CD14-positive monocyte (primary cell): ENCODE results near the gene POU2F2. TPM values are rescaled to one million over a fixed set of nuclear protein-coding genes. Genes with fewer than 3 reads are reported as not detected.

ENCODE experiments used
- DNase-seq, 3 donors: peaks; one replicate each; pipeline ENCODE4 v3.0.0-alpha.2; 2011 to 2022
- H2AFZ ChIP-seq: 2 replicates; pipeline ENCODE4 v1.6.0; 2012; ENCODE audit warnings: mild to moderate bottlenecking, low read depth, low read length, inconsistent platforms; ENCODE audit not compliant: insufficient read depth, poor library complexity, severe bottlenecking
- H3K27ac ChIP-seq, 2 donors: 1 replicate in 1 of 2; 2 replicates in 1 of 2; pipeline ENCODE4 v1.5.1; 2012 to 2013; ENCODE audit warnings: low read length in 2 of 2, control low read depth in 1 of 2, inconsistent platforms in 1 of 2, low read depth in 1 of 2, mild to moderate bottlenecking in 1 of 2
- H3K27me3 ChIP-seq, 2 donors: one replicate each; pipeline versions ENCODE4 v1.6.0 to v1.6.1; 2011 to 2013; ENCODE audit warnings: low read length in 2 of 2; ENCODE audit not compliant: control insufficient read depth in 2 of 2, insufficient read depth in 2 of 2
- H3K36me3 ChIP-seq, 2 donors: replicated peaks in 1 of 2; 1 replicate in 1 of 2; 2 replicates in 1 of 2; pipeline versions ENCODE4 v1.5.1 to v1.6.1; 2012 to 2013; ENCODE audit warnings: low read length in 2 of 2, control low read depth in 1 of 2, inconsistent platforms in 1 of 2, mild to moderate bottlenecking in 1 of 2; ENCODE audit not compliant: insufficient read depth in 2 of 2, control insufficient read depth in 1 of 2
- H3K4me1 ChIP-seq, 2 donors: 1 replicate in 1 of 2; 2 replicates in 1 of 2; pipeline versions ENCODE4 v1.5.1 to v1.6.1; 2012 to 2013; ENCODE audit warnings: low read length in 2 of 2, control low read depth in 1 of 2, inconsistent platforms in 1 of 2, mild to moderate bottlenecking in 1 of 2, moderate library complexity in 1 of 2; ENCODE audit not compliant: insufficient read depth in 2 of 2, control insufficient read depth in 1 of 2
- H3K4me2 ChIP-seq: replicated peaks from 2 replicates; pipeline ENCODE3; 2012; ENCODE audit warnings: low read length, moderate library complexity, mild to moderate bottlenecking; ENCODE audit not compliant: poor library complexity, severe bottlenecking; ENCODE audit errors: extremely low read depth
- H3K4me3 ChIP-seq, 3 experiments: fragments of 200-600 bp in 1 of 3; sonication (generic) in 1 of 3; replicated peaks in 1 of 3; 1 replicate in 2 of 3; 2 replicates in 1 of 3; pipeline ENCODE4 v1.5.1; 2011 to 2013; ENCODE audit warnings: low read length in 3 of 3, mild to moderate bottlenecking in 3 of 3, control low read depth in 2 of 3, low read depth in 2 of 3, inconsistent platforms in 1 of 3, moderate library complexity in 1 of 3
- H3K79me2 ChIP-seq: 2 replicates; pipeline ENCODE4 v1.6.0; 2012; ENCODE audit warnings: mild to moderate bottlenecking, control low read depth, inconsistent platforms, low read length, moderate library complexity; ENCODE audit not compliant: insufficient read depth
- H3K9ac ChIP-seq: 2 replicates; pipeline ENCODE4 v1.6.0; 2017; ENCODE audit warnings: low read length, mild to moderate bottlenecking; ENCODE audit not compliant: insufficient read depth, poor library complexity, severe bottlenecking
- H3K9me3 ChIP-seq, 2 donors: replicated peaks in 1 of 2; 1 replicate in 1 of 2; 2 replicates in 1 of 2; pipeline versions ENCODE4 v1.5.1 to v1.6.1; 2012 to 2013; ENCODE audit warnings: low read length in 2 of 2, control low read depth in 1 of 2; ENCODE audit not compliant: control insufficient read depth in 1 of 2, insufficient read depth in 1 of 2
- H4K20me1 ChIP-seq: 2 replicates; pipeline ENCODE4 v1.6.0; 2012; ENCODE audit warnings: mild to moderate bottlenecking, low read length, control low read depth, moderate library complexity; ENCODE audit not compliant: insufficient read depth
- H3K27ac Mint-ChIP-seq, 7 donors: one replicate each; pipeline ENCODE4 v1.8.0; 2020; ENCODE audit warnings: mild to moderate bottlenecking in 7 of 7, mixed read lengths in 7 of 7, moderate library complexity in 6 of 7, inconsistent platforms in 2 of 7
- H3K27me3 Mint-ChIP-seq, 3 donors: one replicate each; pipeline ENCODE4 v1.8.0; 2021 to 2022; ENCODE audit warnings: low read depth in 3 of 3, mild to moderate bottlenecking in 3 of 3, mixed read lengths in 3 of 3, moderate library complexity in 3 of 3, inconsistent platforms in 1 of 3
- H3K36me3 Mint-ChIP-seq, 2 donors: one replicate each; pipeline ENCODE4 v1.8.0; 2020; ENCODE audit warnings: mixed read lengths in 2 of 2, inconsistent platforms in 1 of 2, mild to moderate bottlenecking in 1 of 2
- H3K4me1 Mint-ChIP-seq: one replicate; pipeline ENCODE4 v1.8.0; 2020; ENCODE audit warnings: mild to moderate bottlenecking, mixed read lengths
- H3K4me3 Mint-ChIP-seq, 2 donors: one replicate each; pipeline ENCODE4 v1.8.0; 2020; ENCODE audit warnings: mild to moderate bottlenecking in 2 of 2, mixed read lengths in 2 of 2, moderate library complexity in 1 of 2
- H3K9me3 Mint-ChIP-seq, 7 donors: one replicate each; pipeline ENCODE4 v1.8.0; 2020 to 2022; ENCODE audit warnings: mixed read lengths in 7 of 7, mild to moderate bottlenecking in 6 of 7, moderate library complexity in 6 of 7, inconsistent platforms in 2 of 7
- whole genome bisulfite sequencing: methylation state at CpG from one replicate; pipeline ENCODE4 v1.1.5; 2013; ENCODE audit warnings: missing lambda C conversion rate; ENCODE audit not compliant: insufficient coverage; 5-methylcytosine and 5-hydroxymethylcytosine counted together
- intact Hi-C, 2 donors: fragments of 100-400 bp; cut with micrococcal nuclease; formaldehyde crosslinking; loops; one replicate each; pipeline versions ENCODE4 v1.15.0 to v1.15.1; 2023
- polyA plus RNA-seq, 3 donors: library from polyadenylated mRNA; depleted of rRNA in 1 of 3; unstranded in 2 of 3; stranded (reverse) in 1 of 3; fragments of 300-500 nt in 2 of 3; fragments of >200 nt in 1 of 3; fragmentation: Illumina TruSeq in 2 of 3; gene quantifications; 1 replicate in 2 of 3; 2 replicates in 1 of 3; pipeline ENCODE4 v1.2.3, GENCODE V29; 2012 to 2021
- TF ChIP-seq, protein P1 (sequence below): fragments of 200-600 bp; IDR thresholded peaks from one replicate; pipeline ENCODE4 v1.8.0; 2022; ENCODE audit warnings: antibody characterized with exemption, mild to moderate bottlenecking

Gene POU2F2
- polyA plus RNA-seq, 3 donors = 20.0 to 147 (median 28.2) TPM

DNA sequence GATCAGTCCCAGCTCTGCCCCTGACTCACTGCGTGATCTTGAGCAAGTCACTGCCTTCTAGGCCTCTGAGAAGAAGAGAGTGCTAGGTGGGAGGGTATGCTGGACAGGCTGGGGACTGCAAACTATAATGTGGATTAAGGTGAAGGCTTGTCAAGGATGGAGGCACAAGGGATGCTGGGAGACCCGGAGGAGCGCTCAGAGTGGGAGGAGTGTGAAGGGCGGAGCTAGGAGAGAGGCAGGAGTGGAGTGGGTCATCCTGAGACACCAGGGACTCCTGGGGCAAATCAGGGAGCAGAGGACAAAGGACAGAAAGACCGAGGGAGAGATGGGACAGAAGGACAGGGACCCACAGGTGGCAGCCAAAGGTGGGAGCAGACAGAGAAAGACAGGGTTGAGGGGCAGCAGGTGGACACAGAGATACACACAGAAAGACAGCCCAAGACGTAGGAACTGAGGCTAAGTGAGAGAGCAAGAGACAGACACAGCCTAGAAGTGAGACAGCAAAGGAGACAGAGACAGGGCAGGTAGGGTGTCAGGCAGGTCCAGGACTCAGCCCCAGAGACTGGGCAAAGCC, 64.8 kb downstream of the POU2F2 start:
- H3K27ac Mint-ChIP-seq = no peak overlapping the region
- 93% methylated on average over 6 of the region's 6 CpGs for WGBS
- Histone ChIP-seq H3K9ac (no peak overlapping the region), H3K4me2 (no peak overlapping the region), H2AFZ (no peak overlapping the region), H3K9me3 (no peaks in the 10 kb centered on the region), H3K79me2 (no peaks in the 10 kb centered on the region), H3K4me3 (no peak overlapping the region), H3K4me1 (peaks cover 18 to 19% of the 10 kb centered on the region in 2 donors), H3K27me3 (peaks cover 0 to 21% of the 10 kb centered on the region in 2 donors), H4K20me1 (no peaks in the 10 kb centered on the region), H3K36me3 (no peaks in the 10 kb centered on the region), H3K27ac (no peak overlapping the region)
- peaks cover 0 to 10% (median 8%) of the 10 kb centered on the region in 3 donors for H3K27me3 Mint-ChIP-seq
- TF ChIP-seq, protein P1, sequence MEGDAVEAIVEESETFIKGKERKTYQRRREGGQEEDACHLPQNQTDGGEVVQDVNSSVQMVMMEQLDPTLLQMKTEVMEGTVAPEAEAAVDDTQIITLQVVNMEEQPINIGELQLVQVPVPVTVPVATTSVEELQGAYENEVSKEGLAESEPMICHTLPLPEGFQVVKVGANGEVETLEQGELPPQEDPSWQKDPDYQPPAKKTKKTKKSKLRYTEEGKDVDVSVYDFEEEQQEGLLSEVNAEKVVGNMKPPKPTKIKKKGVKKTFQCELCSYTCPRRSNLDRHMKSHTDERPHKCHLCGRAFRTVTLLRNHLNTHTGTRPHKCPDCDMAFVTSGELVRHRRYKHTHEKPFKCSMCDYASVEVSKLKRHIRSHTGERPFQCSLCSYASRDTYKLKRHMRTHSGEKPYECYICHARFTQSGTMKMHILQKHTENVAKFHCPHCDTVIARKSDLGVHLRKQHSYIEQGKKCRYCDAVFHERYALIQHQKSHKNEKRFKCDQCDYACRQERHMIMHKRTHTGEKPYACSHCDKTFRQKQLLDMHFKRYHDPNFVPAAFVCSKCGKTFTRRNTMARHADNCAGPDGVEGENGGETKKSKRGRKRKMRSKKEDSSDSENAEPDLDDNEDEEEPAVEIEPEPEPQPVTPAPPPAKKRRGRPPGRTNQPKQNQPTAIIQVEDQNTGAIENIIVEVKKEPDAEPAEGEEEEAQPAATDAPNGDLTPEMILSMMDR = no peak
- intact Hi-C loops = no loop called here
- DNase-seq = no peak
- no peaks in the 10 kb centered on the region for H3K36me3 Mint-ChIP-seq
- H3K4me3 Mint-ChIP-seq = no peak overlapping the region
- H3K4me1 Mint-ChIP-seq = peaks cover 4% of the 10 kb centered on the region
- H3K9me3 Mint-ChIP-seq = peaks cover 0 to 3% (median 0%) of the 10 kb centered on the region in 7 donors

DNA sequence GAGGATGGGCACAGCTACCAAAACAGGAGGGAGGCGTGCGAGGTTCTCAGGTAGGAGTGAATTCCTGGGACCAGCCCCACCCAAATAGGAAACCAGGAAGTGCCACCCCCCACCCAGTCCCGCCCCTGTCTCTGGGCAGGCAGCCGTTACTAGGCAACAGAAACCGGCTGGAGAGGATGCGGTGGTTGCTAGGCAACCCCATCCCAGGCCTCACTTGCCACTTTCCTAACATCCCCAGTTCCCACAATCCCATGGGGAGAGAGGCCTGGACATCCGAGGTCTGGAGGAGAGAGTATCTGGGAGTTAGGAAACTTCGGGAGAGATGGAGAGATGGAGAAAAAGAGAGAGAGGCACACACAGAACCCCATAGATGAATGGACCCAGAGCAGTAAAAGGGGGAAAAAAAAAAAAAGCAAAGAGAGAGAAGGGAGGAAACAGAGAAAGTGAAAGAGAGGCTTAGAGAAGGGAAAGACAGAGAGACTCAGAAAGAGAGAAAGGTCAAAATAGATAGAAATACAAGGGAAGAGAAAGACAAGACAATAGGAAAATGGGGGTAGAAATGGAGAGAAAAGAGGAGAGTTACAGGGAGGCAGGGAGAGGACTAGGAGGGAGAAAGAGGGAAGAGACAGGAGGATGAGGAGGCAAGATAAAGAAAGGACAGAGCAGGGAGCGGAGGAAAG, 66.0 kb downstream of the POU2F2 start:
- Histone ChIP-seq H3K9me3 (no peaks in the 10 kb centered on the region), H3K4me3 (no peak overlapping the region), H3K27ac (no peak overlapping the region), H3K79me2 (no peaks in the 10 kb centered on the region), H3K4me1 (peaks cover 18 to 19% of the 10 kb centered on the region in 2 donors), H3K4me2 (no peak overlapping the region), H4K20me1 (no peaks in the 10 kb centered on the region), H2AFZ (no peak overlapping the region), H3K27me3 (peaks cover 0 to 21% of the 10 kb centered on the region in 2 donors), H3K36me3 (no peaks in the 10 kb centered on the region), H3K9ac (no peak overlapping the region)
- Mint-ChIP-seq H3K9me3 (no peaks in the 10 kb centered on the region), H3K36me3 (no peaks in the 10 kb centered on the region), H3K4me1 (peaks cover 4% of the 10 kb centered on the region), H3K4me3 (no peak overlapping the region), H3K27me3 (peaks cover 0 to 8% (median 8%) of the 10 kb centered on the region in 3 donors), H3K27ac (no peak overlapping the region)
- 93% methylated on average over 2 of the region's 9 CpGs for WGBS
- intact Hi-C loops = no loop called here
- TF ChIP-seq, protein P1 = no peak
- no peak for DNase-seq
